Tracheal epithelial cell (primary cell): Measurements from ENCODE around the gene CHD8. TPM values are rescaled to one million over a fixed set of nuclear protein-coding genes. Genes with fewer than 3 reads are reported as not detected.

Source experiments
- total RNA-seq: library from RNA; depleted of rRNA; stranded (reverse); fragments of >200 nt; gene quantifications from 2 replicates; pipeline ENCODE4 v1.2.1, GENCODE V29; 2014

The CHD8 gene
- 38.8 and 39.3 TPM in 2 replicates for total RNA-seq

GRCh38 chr14:21455912-21456667 lies at the start of gene CHD8:
Gene CHD8, minus strand, starts transcription at chr14:21456123. Its CDS starts 24,480 bp downstream, at chr14:21431643.

GRCh38 chr14:21476925-21477681 lies 21.2 kb upstream of the CHD8 start, which contains the start of the genes RAB2B and TOX4:
Gene RAB2B, minus strand, starts transcription at chr14:21476959. Its CDS starts 87 bp downstream, at chr14:21476872.
Gene TOX4, plus strand, starts transcription at chr14:21477195. Its CDS starts 84 bp downstream, at chr14:21477279.

DNA sequence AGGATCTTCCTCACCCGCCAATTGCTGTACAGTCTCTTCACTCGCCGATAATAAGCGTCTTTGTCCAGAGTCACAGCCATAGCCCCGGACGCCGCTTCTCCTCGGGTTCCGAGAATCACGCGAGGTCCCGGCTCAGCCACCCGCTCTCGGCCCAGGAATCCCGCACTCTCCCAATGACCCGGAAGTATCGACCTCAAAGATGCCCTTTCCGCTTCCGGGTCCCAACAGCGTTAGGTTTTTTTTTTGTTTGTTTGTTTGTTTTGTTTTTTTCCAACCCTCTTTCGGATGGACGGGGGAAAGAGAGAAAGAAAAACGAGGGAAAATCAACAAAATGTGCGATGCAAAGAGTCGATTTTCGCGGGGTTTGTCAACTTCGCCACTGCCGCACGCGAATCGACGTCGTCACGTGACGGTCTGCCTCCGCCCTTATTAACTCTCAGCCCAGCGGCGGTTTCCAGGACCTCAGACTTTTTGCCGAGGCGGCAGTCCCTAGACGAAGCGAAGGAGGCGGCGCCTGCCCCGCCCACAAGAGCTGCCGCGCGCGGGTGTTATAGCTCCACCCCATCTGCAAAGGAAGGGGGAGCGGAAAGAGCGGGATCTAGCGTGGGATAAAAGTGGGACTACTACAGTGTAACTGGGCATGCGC lies 72.0 kb downstream of the CHD8 start, which contains the start of gene SUPT16H:
Gene SUPT16H (minus strand): TSS at position 172 of the 646 bp plus-strand sequence. CDS start 92 bp downstream, at position 80.

Other genes starting within 250 kb of the CHD8 start
- 740 and 773 TPM in 2 replicates for gene HNRNPC, start 186.7 kb downstream of the CHD8 start, total RNA-seq
- not detected in 2 replicates for gene RPGRIP1, start 176.0 kb downstream of the CHD8 start, total RNA-seq
- 53.5 and 55.8 TPM in 2 replicates for gene SUPT16H, start 72.1 kb downstream of the CHD8 start, total RNA-seq
- gene RAB2B, start 20.8 kb upstream of the CHD8 start, total RNA-seq, result 15.3 and 21.0 TPM in 2 replicates
- gene TOX4, start 21.1 kb upstream of the CHD8 start, total RNA-seq, result 22.2 and 25.1 TPM in 2 replicates
- gene METTL3, start 55.2 kb upstream of the CHD8 start, total RNA-seq, result 61.8 and 71.6 TPM in 2 replicates
- gene SALL2, start 70.2 kb upstream of the CHD8 start, total RNA-seq, result 0.85 and 1.2 TPM in 2 replicates
- gene OR10G3, start 124.0 kb upstream of the CHD8 start, total RNA-seq, result not detected in 2 replicates
- not detected in 2 replicates for gene OR10G2, start 178.8 kb upstream of the CHD8 start, total RNA-seq
- gene OR4E2, start 197.7 kb upstream of the CHD8 start, total RNA-seq, result not detected in 2 replicates
- gene OR4E1, start 217.7 kb upstream of the CHD8 start, total RNA-seq, result under 0.01 TPM in 1 of 2 replicates, not detected in the other